H1 (cell line): ENCODE data around the gene PPP1R12C. TPM values are rescaled to one million over a fixed set of nuclear protein-coding genes. Genes with fewer than 3 reads are reported as not detected.

Experiments used
- CHD2 ChIP-seq: IDR thresholded peaks from 2 replicates; pipeline ENCODE4 v1.6.1; 2012; ENCODE audit warnings: low read length, improper control_type of control experiment
- GABPA ChIP-seq: IDR thresholded peaks from 2 replicates; pipeline ENCODE4 v1.6.1; 2011; ENCODE audit warnings: mild to moderate bottlenecking, low read length, moderate library complexity, borderline replicate concordance; ENCODE audit not compliant: insufficient read depth
- JUND ChIP-seq: IDR thresholded peaks from 2 replicates; pipeline ENCODE4 v1.6.1; 2011; ENCODE audit warnings: mild to moderate bottlenecking, improper control_type of control experiment, low read length
- RAD21 ChIP-seq, 2 experiments: IDR thresholded peaks in 1 of 2; conservative IDR thresholded peaks in 1 of 2; 2 replicates each; pipeline ENCODE4 v1.6.1; 2011; ENCODE audit warnings: low read depth in 2 of 2, low read length in 2 of 2, improper control_type of control experiment in 1 of 2, inconsistent platforms in 1 of 2, mild to moderate bottlenecking in 1 of 2, moderate library complexity in 1 of 2
- YY1 ChIP-seq: IDR thresholded peaks from 2 replicates; pipeline ENCODE4 v1.6.1; 2011; ENCODE audit warnings: low read depth, mild to moderate bottlenecking, low read length
- polyA plus RNA-seq, 7 experiments: library from polyadenylated mRNA; depleted of rRNA in 3 of 7; stranded (reverse) in 5 of 7; unstranded in 2 of 7; fragments of >200 nt in 5 of 7; fragments of 200-250 nt in 2 of 7; gene quantifications; 1 replicate in 5 of 7; 2 replicates in 1 of 7; 4 replicates in 1 of 7; pipeline versions ENCODE4 v1.2.1 to v1.2.3, GENCODE V29; 2011 to 2013; ENCODE audit warnings: missing spikeins in 2 of 7, mixed read lengths in 2 of 7
- total RNA-seq: library from RNA; stranded (reverse); fragmentation: NEBNext Ultra II Directional; extraction: Animal tissue kit (Norgen Biotek cat#: 25700); gene quantifications from 2 replicates; pipeline ENCODE4 v1.2.1, GENCODE V29; 2021
- TF ChIP-seq, protein P1 (sequence below): fragments of 300-600 bp; sonication (generic); IDR thresholded peaks from 2 replicates; pipeline ENCODE4 v1.7.1; 2012; ENCODE audit warnings: low read length, moderate library complexity, mild to moderate bottlenecking, inconsistent platforms; ENCODE audit not compliant: insufficient replicate concordance

Gene PPP1R12C
- total and polyA plus RNA-seq, 2 of the 8 experiments (the other 6 are each of a cell fraction or from before 2014, with no cell fraction given) = 31.7 to 71.5 TPM

DNA sequence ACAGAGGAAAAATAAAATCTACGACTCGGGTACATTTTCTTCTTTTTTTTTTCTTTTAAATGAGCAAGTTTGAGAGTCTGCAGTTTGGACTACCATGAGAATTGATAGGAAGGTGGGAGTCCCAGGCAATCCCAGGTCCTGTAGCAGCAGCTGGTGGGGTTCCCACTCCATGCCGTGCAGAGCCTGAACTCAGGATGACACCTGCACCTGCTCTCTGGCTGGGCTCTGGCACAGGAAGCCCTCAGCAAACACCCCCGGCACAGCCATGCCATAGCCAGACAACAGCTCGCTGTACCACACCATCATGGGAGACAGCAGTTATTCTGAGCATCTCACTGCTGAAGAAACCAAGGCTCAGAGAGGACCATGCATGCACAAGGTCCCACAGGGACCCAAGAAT lies 73.2 kb downstream of the PPP1R12C start (continued):
- TF ChIP-seq, protein P1, sequence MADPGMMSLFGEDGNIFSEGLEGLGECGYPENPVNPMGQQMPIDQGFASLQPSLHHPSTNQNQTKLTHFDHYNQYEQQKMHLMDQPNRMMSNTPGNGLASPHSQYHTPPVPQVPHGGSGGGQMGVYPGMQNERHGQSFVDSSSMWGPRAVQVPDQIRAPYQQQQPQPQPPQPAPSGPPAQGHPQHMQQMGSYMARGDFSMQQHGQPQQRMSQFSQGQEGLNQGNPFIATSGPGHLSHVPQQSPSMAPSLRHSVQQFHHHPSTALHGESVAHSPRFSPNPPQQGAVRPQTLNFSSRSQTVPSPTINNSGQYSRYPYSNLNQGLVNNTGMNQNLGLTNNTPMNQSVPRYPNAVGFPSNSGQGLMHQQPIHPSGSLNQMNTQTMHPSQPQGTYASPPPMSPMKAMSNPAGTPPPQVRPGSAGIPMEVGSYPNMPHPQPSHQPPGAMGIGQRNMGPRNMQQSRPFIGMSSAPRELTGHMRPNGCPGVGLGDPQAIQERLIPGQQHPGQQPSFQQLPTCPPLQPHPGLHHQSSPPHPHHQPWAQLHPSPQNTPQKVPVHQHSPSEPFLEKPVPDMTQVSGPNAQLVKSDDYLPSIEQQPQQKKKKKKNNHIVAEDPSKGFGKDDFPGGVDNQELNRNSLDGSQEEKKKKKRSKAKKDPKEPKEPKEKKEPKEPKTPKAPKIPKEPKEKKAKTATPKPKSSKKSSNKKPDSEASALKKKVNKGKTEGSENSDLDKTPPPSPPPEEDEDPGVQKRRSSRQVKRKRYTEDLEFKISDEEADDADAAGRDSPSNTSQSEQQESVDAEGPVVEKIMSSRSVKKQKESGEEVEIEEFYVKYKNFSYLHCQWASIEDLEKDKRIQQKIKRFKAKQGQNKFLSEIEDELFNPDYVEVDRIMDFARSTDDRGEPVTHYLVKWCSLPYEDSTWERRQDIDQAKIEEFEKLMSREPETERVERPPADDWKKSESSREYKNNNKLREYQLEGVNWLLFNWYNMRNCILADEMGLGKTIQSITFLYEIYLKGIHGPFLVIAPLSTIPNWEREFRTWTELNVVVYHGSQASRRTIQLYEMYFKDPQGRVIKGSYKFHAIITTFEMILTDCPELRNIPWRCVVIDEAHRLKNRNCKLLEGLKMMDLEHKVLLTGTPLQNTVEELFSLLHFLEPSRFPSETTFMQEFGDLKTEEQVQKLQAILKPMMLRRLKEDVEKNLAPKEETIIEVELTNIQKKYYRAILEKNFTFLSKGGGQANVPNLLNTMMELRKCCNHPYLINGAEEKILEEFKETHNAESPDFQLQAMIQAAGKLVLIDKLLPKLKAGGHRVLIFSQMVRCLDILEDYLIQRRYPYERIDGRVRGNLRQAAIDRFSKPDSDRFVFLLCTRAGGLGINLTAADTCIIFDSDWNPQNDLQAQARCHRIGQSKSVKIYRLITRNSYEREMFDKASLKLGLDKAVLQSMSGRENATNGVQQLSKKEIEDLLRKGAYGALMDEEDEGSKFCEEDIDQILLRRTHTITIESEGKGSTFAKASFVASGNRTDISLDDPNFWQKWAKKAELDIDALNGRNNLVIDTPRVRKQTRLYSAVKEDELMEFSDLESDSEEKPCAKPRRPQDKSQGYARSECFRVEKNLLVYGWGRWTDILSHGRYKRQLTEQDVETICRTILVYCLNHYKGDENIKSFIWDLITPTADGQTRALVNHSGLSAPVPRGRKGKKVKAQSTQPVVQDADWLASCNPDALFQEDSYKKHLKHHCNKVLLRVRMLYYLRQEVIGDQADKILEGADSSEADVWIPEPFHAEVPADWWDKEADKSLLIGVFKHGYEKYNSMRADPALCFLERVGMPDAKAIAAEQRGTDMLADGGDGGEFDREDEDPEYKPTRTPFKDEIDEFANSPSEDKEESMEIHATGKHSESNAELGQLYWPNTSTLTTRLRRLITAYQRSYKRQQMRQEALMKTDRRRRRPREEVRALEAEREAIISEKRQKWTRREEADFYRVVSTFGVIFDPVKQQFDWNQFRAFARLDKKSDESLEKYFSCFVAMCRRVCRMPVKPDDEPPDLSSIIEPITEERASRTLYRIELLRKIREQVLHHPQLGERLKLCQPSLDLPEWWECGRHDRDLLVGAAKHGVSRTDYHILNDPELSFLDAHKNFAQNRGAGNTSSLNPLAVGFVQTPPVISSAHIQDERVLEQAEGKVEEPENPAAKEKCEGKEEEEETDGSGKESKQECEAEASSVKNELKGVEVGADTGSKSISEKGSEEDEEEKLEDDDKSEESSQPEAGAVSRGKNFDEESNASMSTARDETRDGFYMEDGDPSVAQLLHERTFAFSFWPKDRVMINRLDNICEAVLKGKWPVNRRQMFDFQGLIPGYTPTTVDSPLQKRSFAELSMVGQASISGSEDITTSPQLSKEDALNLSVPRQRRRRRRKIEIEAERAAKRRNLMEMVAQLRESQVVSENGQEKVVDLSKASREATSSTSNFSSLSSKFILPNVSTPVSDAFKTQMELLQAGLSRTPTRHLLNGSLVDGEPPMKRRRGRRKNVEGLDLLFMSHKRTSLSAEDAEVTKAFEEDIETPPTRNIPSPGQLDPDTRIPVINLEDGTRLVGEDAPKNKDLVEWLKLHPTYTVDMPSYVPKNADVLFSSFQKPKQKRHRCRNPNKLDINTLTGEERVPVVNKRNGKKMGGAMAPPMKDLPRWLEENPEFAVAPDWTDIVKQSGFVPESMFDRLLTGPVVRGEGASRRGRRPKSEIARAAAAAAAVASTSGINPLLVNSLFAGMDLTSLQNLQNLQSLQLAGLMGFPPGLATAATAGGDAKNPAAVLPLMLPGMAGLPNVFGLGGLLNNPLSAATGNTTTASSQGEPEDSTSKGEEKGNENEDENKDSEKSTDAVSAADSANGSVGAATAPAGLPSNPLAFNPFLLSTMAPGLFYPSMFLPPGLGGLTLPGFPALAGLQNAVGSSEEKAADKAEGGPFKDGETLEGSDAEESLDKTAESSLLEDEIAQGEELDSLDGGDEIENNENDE = no peak
- TF ChIP-seq RAD21 (IDR thresholded peaks at IDR 0.05 in 1 of 2, conservative IDR thresholded peaks at IDR 0.05 in 1 of 2; ENCODE audit: low read depth in 2 of 2, low read length in 2 of 2) (no peak), CHD2 (no peak), YY1 (no peak), GABPA (no peak), JUND (no peak)
